C4-2B (cell line): ENCODE data around the gene MRPL46.

ENCODE experiments used
- H3K27ac ChIP-seq: fragments of 450-650 bp; 2 replicates; pipeline ENCODE4 v1.5.1; 2017
- CTCF ChIP-seq: fragments of 450-650 bp; conservative IDR thresholded peaks from 2 replicates; pipeline ENCODE4 v1.5.1; 2017; ENCODE audit warnings: mild to moderate bottlenecking
- ZFX ChIP-seq: fragments of 450-650 bp; IDR thresholded peaks from 2 replicates; pipeline ENCODE4 v1.6.1; 2017

The MRPL46 gene

GRCh38 chr15:88467073-88467934 lies at the start of gene MRPL46, which contains the start of gene MRPS11:
MRPL46 (minus strand) TSS chr15:88467388; CDS start chr15:88467377, 11 bp downstream.
MRPS11 (plus strand) TSS chr15:88467708; CDS start chr15:88467718, 10 bp downstream.
- H3K27ac ChIP-seq = peak within 1 kb of the TSS; percentile 87
- TF ChIP-seq ZFX = peak; percentile 60; the same call in 1 of the 2 replicates
- no peak for TF ChIP-seq CTCF

- no peak for TF ChIP-seq ZFX
- TF ChIP-seq CTCF = no peak
- H3K27ac ChIP-seq = no peak overlapping the region
Observed at GRCh38 chr15:88513195-88513594, 46.0 kb upstream of the MRPL46 start.

- H3K27ac ChIP-seq = no peak overlapping the region
Observed at GRCh38 chr15:88512601-88513000, 45.4 kb upstream of the MRPL46 start.

GRCh38 chr15:88512078-88512477 lies 44.9 kb upstream of the MRPL46 start:
- H3K27ac ChIP-seq = no peak overlapping the region
- TF ChIP-seq CTCF (no peak), ZFX (no peak)

More at GRCh38 chr15:88512601-88513000, 45.4 kb upstream of the MRPL46 start:
- TF ChIP-seq ZFX (no peak), CTCF (no peak)

- TF ChIP-seq ZFX = no peak
- TF ChIP-seq CTCF = no peak
- H3K27ac ChIP-seq = no peak overlapping the region
Observed at GRCh38 chr15:88511161-88511560, 44.0 kb upstream of the MRPL46 start.

- no peak overlapping the region for H3K27ac ChIP-seq
- TF ChIP-seq ZFX (no peak), CTCF (no peak)
Observed at GRCh38 chr15:88509964-88510363, 42.8 kb upstream of the MRPL46 start.

- TF ChIP-seq CTCF (no peak), ZFX (no peak)
- H3K27ac ChIP-seq = no peak overlapping the region
Observed at GRCh38 chr15:88509321-88509720, 42.1 kb upstream of the MRPL46 start.
